B cell (primary cell): ENCODE measurements around the gene CAMK2B.

ENCODE experiments used
- CTCF ChIP-seq: fragments of 200-600 bp; IDR thresholded peaks from one replicate; pipeline ENCODE4 v1.8.0; 2022; ENCODE audit warnings: antibody characterized with exemption, mild to moderate bottlenecking
- EZH2 ChIP-seq: IDR thresholded peaks from 2 replicates; pipeline ENCODE4 v1.6.1; 2012; ENCODE audit warnings: borderline replicate concordance, low read depth, mild to moderate bottlenecking, moderate library complexity, low read length; ENCODE audit not compliant: insufficient read depth, poor library complexity, severe bottlenecking

DNA sequence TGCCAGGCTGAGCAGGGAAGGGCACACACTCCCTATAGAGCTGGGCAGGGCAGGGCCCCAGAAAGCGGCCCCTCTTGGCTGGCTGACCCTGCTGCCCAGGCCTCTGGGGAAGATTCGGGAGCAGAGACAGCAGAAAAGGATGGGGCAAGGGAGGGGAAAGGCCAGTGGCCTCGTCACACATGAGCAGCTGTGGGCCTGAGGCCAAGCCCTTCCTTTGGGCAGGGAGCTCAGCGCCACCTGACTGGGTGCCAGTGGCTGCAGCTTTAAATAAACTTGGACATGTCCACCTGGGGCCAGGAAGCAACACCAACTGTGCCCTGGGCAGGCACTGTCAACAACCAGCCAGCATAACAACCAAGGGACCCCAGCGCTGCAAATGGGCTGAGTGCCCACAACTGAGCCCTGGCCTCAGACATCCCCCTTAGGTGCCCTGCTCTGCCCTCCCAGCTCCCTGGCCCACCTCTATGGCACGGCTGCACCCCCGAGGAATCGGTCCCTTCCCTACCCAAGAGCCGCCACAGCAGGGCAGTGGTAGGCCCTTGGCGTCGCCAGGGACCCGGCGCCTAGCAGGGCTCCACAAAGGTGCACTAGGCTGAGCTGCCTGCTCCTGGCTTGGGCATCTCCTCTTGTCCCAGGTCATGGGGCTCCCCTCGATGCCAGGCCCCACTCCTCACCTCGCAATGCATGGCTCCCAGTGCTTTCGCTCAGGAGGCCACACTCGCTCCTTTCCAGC is 2.6 kb downstream of the CAMK2B start:
- no peak for TF ChIP-seq CTCF
- TF ChIP-seq EZH2: no peak
